Spinal cord (tissue), 10 donors: ENCODE data around the gene SLC35B2. TPM values are rescaled to one million over a fixed set of nuclear protein-coding genes. Genes with fewer than 3 reads are reported as not detected.

Experiments
- DNase-seq, 6 donors: peaks; one replicate each; pipeline versions ENCODE4 v3.0.0 to v3.0.0-alpha.2; 2013 to 2015; ENCODE audit warnings: low spot score in 6 of 6, low read depth in 4 of 6
- H3K27ac ChIP-seq: one replicate; pipeline ENCODE4 v1.5.1; 2013; ENCODE audit warnings: low read depth, low read length, control low read depth
- H3K27me3 ChIP-seq: one replicate; pipeline ENCODE4 v1.6.1; 2013; ENCODE audit warnings: low read length; ENCODE audit not compliant: control insufficient read depth, insufficient read depth
- H3K36me3 ChIP-seq: one replicate; pipeline ENCODE4 v1.6.1; 2013; ENCODE audit warnings: low read length; ENCODE audit not compliant: control insufficient read depth, insufficient read depth
- H3K4me1 ChIP-seq: one replicate; pipeline ENCODE4 v1.6.1; 2013; ENCODE audit warnings: low read length; ENCODE audit not compliant: control insufficient read depth, insufficient read depth
- H3K4me3 ChIP-seq: one replicate; pipeline ENCODE4 v1.5.1; 2013; ENCODE audit warnings: low read depth, low read length, control low read depth
- H3K9me3 ChIP-seq: one replicate; pipeline ENCODE4 v1.6.1; 2013; ENCODE audit warnings: low read length; ENCODE audit not compliant: control insufficient read depth, insufficient read depth
- WGBS: methylation state at CpG from one replicate; pipeline ENCODE4 v1.1.5; 2013; ENCODE audit warnings: missing lambda C conversion rate; ENCODE audit not compliant: insufficient coverage; 5-methylcytosine and 5-hydroxymethylcytosine counted together
- polyA plus RNA-seq, 2 donors: library from polyadenylated mRNA; unstranded; fragments of 120-200 nt; gene quantifications; one replicate each; pipeline ENCODE4 v1.2.1, GENCODE V29; 2013; ENCODE audit not compliant: insufficient read length in 2 of 2
- total RNA-seq, 2 donors: library from RNA; depleted of rRNA in 1 of 2; stranded (reverse); fragments of 120-200 nt in 1 of 2; fragments of >200 nt in 1 of 2; gene quantifications; one replicate each; pipeline versions ENCODE4 v1.2.3 to v1.2.4, GENCODE V29; 2013 to 2014
- donor health status: healthy.

The SLC35B2 gene
- total and polyA plus RNA-seq, 4 donors = 39.3 to 63.7 (median 58.5) TPM

GRCh38 chr6:44286747-44287146 is 29.4 kb upstream of the SLC35B2 start:
- peaks cover 18% of the 10 kb centered on the region for H3K36me3 ChIP-seq
- 53% methylated on average over 2 of the region's 2 CpGs for WGBS
- H3K9me3 ChIP-seq = no peaks in the 10 kb centered on the region
- H3K27me3 ChIP-seq = no peaks in the 10 kb centered on the region
- no peak for DNase-seq
- H3K27ac ChIP-seq = no peak overlapping the region
- H3K4me1 ChIP-seq = peaks cover 5% of the 10 kb centered on the region
- H3K4me3 ChIP-seq = no peak overlapping the region

DNA sequence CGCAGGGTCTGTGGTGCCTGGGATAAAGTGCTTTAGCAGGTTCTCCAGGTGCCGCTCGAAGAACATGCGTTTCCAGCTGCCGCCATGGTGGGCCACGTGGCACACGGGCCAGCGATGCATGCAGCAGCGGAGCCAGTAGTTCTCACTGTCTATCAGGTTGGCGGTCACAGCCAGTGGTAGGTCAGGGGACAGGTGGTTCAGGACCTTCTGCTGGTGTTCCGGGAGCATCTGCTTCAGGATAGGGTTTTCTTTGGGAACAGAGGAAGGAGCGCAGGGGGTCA is 28.9 kb upstream of the SLC35B2 start:
- DNase-seq = no peak
- H3K27ac ChIP-seq = no peak overlapping the region
- H3K4me1 ChIP-seq = peaks cover 5% of the 10 kb centered on the region
- 90% methylated on average over 12 of the region's 12 CpGs for WGBS
- H3K9me3 ChIP-seq = no peaks in the 10 kb centered on the region
- H3K36me3 ChIP-seq = peaks cover 18% of the 10 kb centered on the region
- H3K27me3 ChIP-seq = no peaks in the 10 kb centered on the region
- no peak overlapping the region for H3K4me3 ChIP-seq

DNA sequence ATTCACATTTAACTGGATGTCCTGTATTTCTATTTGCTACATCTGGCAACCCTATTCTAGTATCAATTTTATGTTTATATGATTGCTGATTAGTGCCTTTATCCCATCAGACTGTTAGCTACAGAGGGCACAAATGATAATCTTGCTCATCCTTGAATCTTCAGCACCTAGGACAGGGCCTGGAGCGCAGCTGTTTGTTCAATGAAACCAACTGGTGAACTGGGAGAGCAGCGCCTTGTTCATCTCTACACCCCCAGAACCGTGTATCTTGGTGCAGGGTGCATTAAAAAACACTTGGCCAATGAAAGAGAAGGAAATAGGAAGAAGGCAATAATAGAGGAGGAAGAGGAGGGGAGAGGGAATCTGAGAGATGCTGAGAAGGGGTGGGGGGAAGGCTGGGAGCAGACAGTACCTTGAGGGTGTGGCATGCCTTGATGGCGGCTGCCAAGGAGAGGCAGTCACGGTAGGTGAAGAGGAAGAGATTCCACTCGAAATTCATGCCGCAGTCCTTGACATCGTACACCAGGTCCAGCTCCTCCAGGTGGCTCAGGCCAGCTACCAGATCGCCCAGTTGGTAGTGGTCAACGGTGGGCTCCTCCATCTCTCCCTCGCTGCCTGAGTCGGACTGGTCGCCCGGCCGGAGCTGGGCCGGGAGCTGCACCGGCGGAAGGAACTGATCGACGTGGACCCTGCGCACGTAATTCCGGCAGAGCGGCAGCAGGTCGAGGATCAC is 28.4 kb upstream of the SLC35B2 start:
- DNase-seq = no peak
- Histone ChIP-seq H3K27ac (no peak overlapping the region), H3K27me3 (no peaks in the 10 kb centered on the region), H3K36me3 (peaks cover 18% of the 10 kb centered on the region), H3K9me3 (no peaks in the 10 kb centered on the region), H3K4me3 (no peak overlapping the region), H3K4me1 (peaks cover 5% of the 10 kb centered on the region)
- 86% methylated on average over 21 of the region's 25 CpGs for WGBS

GRCh38 chr6:44284867-44285266 is 27.5 kb upstream of the SLC35B2 start:
- H3K4me3 ChIP-seq = no peak overlapping the region
- H3K27ac ChIP-seq = no peak overlapping the region
- peaks cover 22% of the 10 kb centered on the region for H3K36me3 ChIP-seq
- H3K4me1 ChIP-seq = peaks cover 5% of the 10 kb centered on the region
- no peaks in the 10 kb centered on the region for H3K27me3 ChIP-seq
- WGBS = 61% methylated on average over 4 of the region's 4 CpGs
- DNase-seq = no peak
- H3K9me3 ChIP-seq = no peaks in the 10 kb centered on the region

- WGBS = 31% methylated on average over 2 of the region's 2 CpGs
- no peaks in the 10 kb centered on the region for H3K27me3 ChIP-seq
Measured at GRCh38 chr6:44284121-44284520, 26.8 kb upstream of the SLC35B2 start.

GRCh38 chr6:44278774-44279697 is 21.7 kb upstream of the SLC35B2 start:
- DNase-seq = no peak
- Histone ChIP-seq H3K9me3 (no peaks in the 10 kb centered on the region), H3K4me3 (no peak overlapping the region), H3K27me3 (no peaks in the 10 kb centered on the region), H3K27ac (no peak overlapping the region), H3K4me1 (peaks cover 6% of the 10 kb centered on the region), H3K36me3 (peaks cover 53% of the 10 kb centered on the region)
- 84% methylated on average over 4 of the region's 9 CpGs for WGBS

More at GRCh38 chr6:44284121-44284520, 26.8 kb upstream of the SLC35B2 start:
- Histone ChIP-seq H3K4me3 (no peak overlapping the region), H3K9me3 (no peaks in the 10 kb centered on the region), H3K27ac (no peak overlapping the region), H3K4me1 (peaks cover 5% of the 10 kb centered on the region), H3K36me3 (peaks cover 25% of the 10 kb centered on the region)
- peak in 1 of 6 donors; percentile 87 for DNase-seq

DNA sequence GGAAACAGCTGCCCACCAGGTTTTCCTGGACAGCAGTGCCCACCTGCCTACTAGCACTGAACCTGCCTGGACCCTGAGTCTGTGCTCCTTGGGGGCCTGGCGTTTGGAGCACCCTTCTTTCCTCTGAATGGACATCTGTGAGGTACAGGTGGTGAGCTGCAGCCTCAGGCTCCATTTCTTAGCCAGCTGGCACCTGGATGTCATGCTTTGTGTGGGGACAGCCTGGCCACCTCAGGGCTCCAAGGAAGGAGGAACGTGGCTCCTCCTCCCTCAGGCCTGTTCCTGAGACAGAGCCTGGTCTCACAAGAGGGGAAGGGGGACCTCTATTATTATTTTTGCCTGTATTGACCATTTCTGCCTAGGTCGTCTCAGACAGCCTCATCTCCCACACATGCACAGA is 21.0 kb upstream of the SLC35B2 start:
- Histone ChIP-seq H3K4me1 (peaks cover 6% of the 10 kb centered on the region), H3K36me3 (peaks cover 58% of the 10 kb centered on the region), H3K27me3 (no peaks in the 10 kb centered on the region), H3K27ac (no peak overlapping the region), H3K4me3 (no peak overlapping the region), H3K9me3 (no peaks in the 10 kb centered on the region)
- no peak for DNase-seq
- 33% methylated on average over 1 of the region's 3 CpGs for WGBS

GRCh38 chr6:44277763-44278162 is 20.4 kb upstream of the SLC35B2 start:
- Histone ChIP-seq H3K4me1 (peaks cover 6% of the 10 kb centered on the region), H3K9me3 (no peaks in the 10 kb centered on the region), H3K27me3 (no peaks in the 10 kb centered on the region), H3K4me3 (no peak overlapping the region), H3K36me3 (peaks cover 64% of the 10 kb centered on the region), H3K27ac (no peak overlapping the region)
- no peak for DNase-seq
- 73% methylated on average over 7 of the region's 7 CpGs for WGBS

- WGBS = 83% methylated on average over 12 of the region's 23 CpGs
- peaks cover 11% of the 10 kb centered on the region for H3K4me1 ChIP-seq
- no peaks in the 10 kb centered on the region for H3K27me3 ChIP-seq
- H3K4me3 ChIP-seq = no peak overlapping the region
- DNase-seq = no peak
- no peaks in the 10 kb centered on the region for H3K9me3 ChIP-seq
- H3K36me3 ChIP-seq = peaks cover 61% of the 10 kb centered on the region
- H3K27ac ChIP-seq = no peak overlapping the region
Measured at GRCh38 chr6:44276667-44277640, 19.6 kb upstream of the SLC35B2 start.
